Activated T-cell treated with anti-CD3 and anti-CD28 coated beads, Interleukin-2, amount 50 U/mL, for 1 hour (primary cell): Measurements from ENCODE around the gene SYT14.
"Not testable (repeated sequence)": the region's sequence is repeated elsewhere in the genome, so short reads cannot be mapped to it uniquely, and the experiment has no call there.

ENCODE experiments used
- DNase-seq: peaks from one replicate; pipeline ENCODE4 v3.0.0-alpha.2; 2020

SYT14 gene

GRCh38 chr1:210124736-210125135 is 186.7 kb downstream of the SYT14 start:
- DNase-seq, result no peak

GRCh38 chr1:210125143-210125542 is 187.1 kb downstream of the SYT14 start:
- no peak for DNase-seq

DNA sequence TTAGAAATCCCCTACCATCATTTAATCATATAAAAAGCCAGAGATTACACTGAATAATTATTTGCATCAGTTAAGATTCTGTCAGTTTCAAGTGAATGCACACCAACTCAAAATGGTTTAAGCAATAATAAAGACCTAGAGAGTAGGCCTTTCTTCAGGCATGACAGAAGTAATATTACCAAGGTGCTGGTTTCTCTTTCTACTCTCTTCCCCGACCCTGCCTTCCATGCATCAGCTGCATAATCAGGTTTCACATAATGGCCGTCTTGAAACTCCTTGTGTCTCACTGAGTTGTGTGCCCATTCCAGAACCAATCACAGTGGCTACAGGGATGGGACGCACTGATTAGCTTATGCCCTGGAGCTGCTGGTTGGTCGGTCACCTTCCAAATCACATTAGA is 191.1 kb downstream of the SYT14 start:
- no peak for DNase-seq

DNA sequence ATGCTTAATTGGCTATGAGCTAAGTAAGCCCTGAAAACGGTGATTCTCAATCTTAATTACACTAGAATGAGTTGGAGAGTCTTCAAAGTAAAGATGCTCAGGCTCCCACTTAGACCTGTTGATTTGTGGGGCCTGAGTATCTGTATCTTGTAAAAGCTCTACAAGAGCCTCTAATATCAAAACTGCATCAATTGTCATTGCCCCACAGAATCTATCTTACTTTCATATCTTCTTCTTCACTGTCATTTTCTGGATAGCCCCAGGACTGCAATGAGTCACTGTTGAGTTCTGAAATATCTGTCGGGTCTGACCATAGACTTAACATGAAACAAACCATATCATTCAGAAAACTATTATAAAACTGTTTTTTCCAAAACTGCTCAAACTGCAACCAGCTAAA is 191.7 kb downstream of the SYT14 start:
- no peak for DNase-seq

- DNase-seq, result no peak
Observed at GRCh38 chr1:210132582-210132981, 194.6 kb downstream of the SYT14 start.

DNA sequence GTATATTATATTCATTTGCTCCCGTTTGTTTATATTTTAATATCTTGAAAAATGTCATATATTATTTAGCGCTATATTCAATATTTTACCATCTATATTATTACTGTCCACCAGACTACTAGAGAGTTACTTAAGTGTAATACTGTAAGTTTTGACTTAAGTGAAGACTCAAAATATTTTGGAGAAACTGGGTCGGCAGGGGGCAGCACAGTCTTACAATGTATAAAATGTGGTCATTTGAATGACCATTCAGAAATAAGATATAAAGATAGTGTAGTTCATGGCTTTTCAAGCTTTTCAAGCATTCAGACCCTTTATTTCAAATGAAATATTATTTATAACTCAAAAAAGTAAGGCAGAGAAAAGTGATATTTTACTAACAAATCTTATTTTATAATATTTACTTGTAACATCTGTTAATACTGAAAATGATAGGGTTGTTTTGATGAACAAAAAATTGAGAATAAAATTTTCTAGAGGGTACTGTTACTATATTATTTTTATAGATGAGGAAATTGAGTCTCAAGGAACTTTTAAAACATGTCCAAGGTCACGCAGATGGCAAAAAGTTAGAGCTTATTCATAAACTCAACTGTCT is 205.5 kb downstream of the SYT14 start:
- no peak for DNase-seq

DNA sequence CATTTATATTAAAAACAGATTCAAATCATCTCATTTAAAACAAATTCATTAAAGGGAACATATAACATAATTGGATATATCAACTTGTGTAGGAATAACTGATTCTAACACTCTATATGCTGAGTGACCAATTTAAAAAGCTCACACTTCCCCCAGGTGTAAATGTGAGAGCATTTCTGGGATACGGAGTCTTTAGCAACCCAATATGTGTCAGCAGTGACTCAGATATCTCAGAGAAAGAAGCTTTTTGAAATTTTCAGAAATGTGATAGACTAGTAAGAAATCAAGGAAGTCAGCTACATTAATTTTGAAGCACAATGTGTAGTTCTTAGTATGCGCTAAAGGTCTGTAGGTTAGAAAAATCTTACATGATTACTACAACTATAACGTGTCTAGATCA is 206.7 kb downstream of the SYT14 start:
- no peak for DNase-seq

DNA sequence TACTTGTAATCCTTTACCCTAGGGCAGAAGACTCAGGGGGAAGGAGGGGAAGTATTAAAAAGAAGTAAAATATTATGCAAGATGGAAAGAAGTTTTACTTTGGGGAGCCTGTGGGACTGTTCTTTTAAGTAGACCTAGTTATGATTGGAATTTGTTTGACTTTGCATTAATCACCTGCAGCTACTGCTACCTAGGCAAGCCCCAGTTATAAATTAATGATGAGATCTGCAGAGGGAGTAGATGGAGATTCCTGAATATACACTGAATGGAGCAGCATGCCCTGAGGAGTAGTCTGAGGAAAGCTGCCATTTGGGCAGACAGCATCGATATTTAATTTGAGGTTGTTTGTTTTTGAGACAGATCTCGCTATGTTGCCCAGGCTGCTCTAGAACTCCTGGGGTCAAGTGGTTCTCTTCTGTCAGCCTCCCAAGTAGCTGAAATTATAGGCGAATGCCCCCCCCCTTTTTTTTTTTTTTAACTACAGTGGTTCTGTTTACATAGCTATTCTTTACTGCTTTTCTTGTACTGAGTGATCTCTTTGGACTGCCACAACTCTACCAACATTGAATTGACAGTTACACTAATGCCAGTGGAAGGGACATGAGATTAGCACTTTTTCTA is 213.1 kb downstream of the SYT14 start:
- no peak for DNase-seq

GRCh38 chr1:210159211-210159610 is 221.2 kb downstream of the SYT14 start:
- DNase-seq, result no peak

GRCh38 chr1:210170220-210170619 is 232.2 kb downstream of the SYT14 start:
- DNase-seq, result no peak

DNA sequence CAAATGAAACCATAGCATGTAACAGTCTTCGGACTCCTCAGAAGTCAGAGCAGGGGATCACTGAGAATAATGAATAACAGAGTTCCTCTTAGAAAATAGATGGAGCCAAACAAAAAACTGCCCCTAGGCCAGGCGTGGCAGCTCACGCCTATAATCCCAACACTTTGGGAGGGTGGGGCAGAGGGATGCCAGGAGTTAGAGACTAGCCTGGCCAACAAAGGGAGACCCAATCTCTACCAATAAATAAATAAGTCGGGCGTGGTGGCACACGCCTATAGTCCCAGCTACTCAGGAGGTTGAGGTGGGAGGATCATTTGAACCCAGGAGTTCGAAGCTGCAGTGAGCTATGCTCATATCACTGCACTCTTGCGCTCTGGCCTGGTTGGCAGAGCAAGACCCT is 236.1 kb downstream of the SYT14 start:
- DNase-seq, result no peak

DNA sequence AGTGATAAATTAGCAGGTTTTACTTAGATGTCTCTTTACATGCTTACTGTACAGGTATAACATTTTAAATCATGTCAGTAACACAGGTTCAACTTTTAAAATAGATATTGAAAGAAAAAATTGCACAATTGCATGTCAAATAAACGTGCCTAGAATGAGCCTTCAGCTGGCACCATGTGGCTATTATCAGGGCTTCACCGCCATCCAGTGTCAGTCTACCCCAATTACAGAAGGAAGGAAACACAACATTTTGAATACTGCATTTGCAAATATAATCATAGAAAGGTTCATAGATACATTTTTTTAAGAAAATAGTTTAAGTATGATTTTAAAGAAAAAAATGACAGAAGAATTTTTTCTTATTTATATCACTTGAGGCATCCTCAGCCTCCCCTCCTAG is 247.0 kb downstream of the SYT14 start:
- no peak for DNase-seq

- not testable (repeated sequence) for DNase-seq
Observed at GRCh38 chr1:210187849-210188606, 250.0 kb downstream of the SYT14 start.

- DNase-seq, result no peak
Observed at GRCh38 chr1:210189426-210189825, 251.4 kb downstream of the SYT14 start.

- no peak for DNase-seq
Observed at GRCh38 chr1:210195635-210196160, 257.7 kb downstream of the SYT14 start.

GRCh38 chr1:210196266-210196665 is 258.2 kb downstream of the SYT14 start:
- DNase-seq, result not testable (repeated sequence)

DNA sequence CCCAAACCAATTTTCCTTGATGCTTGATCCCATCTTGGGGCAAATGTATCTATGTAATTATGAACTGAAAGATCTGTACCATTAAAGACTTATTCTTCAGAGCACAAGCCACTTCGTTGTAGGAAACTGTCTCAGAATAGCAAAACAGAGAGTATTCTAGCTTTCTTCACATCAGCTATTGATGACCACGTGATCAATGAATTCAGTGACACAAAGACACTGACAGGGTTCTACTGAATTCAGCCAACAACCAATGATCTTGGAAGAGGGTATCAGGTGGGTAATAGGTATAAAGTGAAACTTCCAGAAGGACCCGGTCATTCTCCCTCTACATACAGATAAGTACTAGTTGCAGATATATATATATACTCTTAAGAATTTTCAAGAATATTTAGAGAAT is 260.8 kb downstream of the SYT14 start:
- DNase-seq, result no peak

DNA sequence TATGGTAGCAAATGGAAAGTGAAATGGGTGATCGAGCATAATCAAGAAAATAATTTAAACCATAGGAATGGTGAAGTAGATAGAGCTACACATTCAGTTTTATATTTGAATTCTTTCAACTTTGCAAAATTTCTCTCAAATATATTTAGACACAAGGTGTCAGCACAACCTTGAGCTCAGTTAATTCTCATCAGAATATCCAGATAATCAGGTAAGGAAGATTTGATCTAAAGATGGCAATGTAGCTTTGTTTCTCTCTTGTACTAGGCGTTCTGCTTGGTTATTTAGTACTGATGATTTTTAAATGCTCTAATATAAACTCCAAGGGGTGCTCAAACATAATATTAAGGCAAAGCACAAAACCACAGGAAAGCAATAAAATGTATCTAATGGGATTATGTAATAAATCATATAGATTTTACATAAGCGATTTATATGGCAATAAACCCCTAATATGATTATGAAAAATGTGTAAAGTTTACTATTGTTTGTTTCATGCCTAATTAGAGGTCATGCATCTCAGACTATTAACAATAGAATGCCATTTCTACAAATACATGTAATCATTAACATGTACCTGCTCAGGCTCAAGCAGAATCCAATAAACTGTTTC is 262.2 kb downstream of the SYT14 start:
- DNase-seq, result no peak

DNA sequence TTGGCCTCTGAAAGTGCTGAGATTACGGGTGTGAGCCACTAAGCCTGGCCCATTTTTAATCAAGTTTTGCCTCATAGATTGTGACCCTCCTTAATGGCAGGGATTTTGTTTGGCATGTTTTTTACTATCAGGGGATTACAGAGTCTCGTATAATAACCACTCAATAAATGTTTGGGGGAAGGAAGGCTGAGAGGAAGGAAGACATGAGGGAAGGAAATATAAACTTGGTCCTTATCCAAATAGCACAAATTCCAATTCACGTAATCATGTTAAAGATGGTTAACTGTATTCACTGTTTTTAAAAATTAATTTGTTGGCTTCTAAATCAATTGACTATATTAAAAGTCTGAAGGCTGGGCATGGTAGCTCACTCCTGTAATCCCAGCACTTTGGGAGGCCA is 263.7 kb downstream of the SYT14 start:
- no peak for DNase-seq

GRCh38 chr1:210207597-210208450 is 269.8 kb downstream of the SYT14 start:
- DNase-seq, result no peak

DNA sequence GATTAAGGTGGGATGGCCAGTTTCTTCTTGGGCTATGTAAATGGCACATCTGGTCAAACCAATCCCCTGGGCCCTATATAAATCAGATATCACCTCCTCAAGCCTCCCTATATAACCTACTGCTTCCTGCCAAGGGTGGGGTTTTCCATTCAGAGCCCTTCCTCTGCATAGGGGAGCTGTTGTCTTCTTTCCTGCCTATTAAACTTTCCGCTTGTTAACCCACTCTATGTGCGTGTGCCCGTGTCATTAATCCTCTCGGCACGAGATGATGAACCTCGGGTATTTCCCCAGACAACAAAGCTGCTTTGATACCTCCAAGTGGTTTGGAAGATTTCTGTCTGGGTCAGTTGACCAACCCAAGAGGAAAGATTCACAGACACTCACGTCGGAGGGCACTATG is 275.3 kb downstream of the SYT14 start:
- no peak for DNase-seq

- DNase-seq, result no peak
Observed at GRCh38 chr1:210214573-210215409, 276.8 kb downstream of the SYT14 start.
